HL-60 (cell line): Measurements from ENCODE around the gene HOXB2.

Experiments
- CTCF ChIP-seq: IDR thresholded peaks from one replicate; pipeline ENCODE4 v1.5.1; 2011; ENCODE audit warnings: low read length, control low read depth, inconsistent platforms; ENCODE audit not compliant: insufficient read depth
- GABPA ChIP-seq: IDR thresholded peaks from 2 replicates; pipeline ENCODE4 v1.6.1; 2012; ENCODE audit warnings: low read depth
- POLR2AphosphoS5 ChIP-seq: IDR thresholded peaks from 2 replicates; pipeline ENCODE4 v1.6.1; 2012; ENCODE audit warnings: low read depth
- REST ChIP-seq: IDR thresholded peaks from 2 replicates; pipeline ENCODE4 v1.6.1; 2012; ENCODE audit warnings: low read depth; ENCODE audit not compliant: insufficient replicate concordance

- TF ChIP-seq CTCF (no peak), POLR2AphosphoS5 (no peak), REST (no peak), GABPA (no peak)
Measured at GRCh38 chr17:48545539-48545938, 630 bp upstream of the HOXB2 start.
